ENCODE results near the gene TRIM32.
"Not testable (repeated sequence)": the region's sequence is repeated elsewhere in the genome, so short reads cannot be mapped to it uniquely, and the experiment has no call there.

Gene TRIM32

DNA sequence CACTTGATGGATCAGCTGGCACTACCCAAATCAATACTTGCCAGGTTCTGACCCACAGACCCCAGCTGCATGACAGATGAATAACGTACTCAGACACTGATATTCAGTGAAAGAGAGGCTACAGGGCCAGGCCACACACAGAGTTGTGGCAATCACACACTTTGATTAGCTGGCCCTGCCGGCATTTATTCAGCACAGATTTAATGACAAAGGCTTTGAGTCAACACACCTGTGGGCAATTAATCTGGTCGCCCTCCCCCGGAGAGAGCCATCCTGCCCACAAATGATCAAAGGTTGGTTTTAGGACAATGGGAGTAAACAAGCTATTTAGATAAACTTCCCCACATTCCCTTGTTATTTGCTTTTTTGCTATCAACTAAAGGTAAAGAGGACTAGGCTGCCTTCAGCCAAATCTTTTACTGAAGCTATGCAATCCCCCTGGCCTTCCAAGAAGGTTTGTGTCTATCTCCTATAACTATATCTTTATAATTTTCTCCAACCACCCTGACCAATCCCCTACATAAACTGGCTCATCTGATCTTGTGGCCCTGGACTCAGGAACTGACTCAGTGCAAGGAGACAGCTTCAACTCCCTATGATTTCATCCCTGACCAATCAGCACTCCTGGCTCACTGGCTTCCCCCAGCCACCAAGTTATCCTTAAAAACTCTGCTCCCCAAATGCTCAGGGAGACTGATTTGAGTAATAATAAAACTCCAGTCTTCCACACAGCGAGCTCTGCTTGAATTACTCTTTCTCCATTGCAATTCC is 12.7 kb upstream of the TRIM32 start:
- DNase-seq, result no peak

- no peak for DNase-seq
These were observed 3.6 kb upstream of the TRIM32 start for GRCh38 chr9:116683535-116683934.

DNA sequence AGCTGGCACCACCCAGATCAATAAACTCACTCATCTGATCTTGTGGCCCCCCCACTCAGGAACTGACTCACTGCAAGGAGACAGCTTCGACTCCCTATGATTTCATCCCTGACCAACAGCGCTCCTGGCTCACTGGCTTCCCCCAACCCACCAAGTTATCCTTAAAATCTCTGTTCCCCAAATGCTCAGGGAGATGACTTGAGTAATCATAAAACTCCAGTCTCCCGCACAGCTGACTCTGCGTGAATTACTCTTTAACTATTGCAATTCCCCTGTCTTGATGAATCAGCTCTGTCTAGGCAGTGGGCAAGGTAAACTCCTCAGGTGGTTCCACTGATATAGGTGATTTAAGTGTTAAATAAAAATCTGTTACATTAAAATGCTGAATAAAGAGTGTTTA is 1.9 kb upstream of the TRIM32 start:
- no peak for DNase-seq

- no peak for DNase-seq
These were observed 970 bp upstream of the TRIM32 start for GRCh38 chr9:116686135-116686534.

- DNase-seq, result no peak
These were observed 422 bp upstream of the TRIM32 start for GRCh38 chr9:116686693-116687073.

- no peak for DNase-seq
These were observed 640 bp downstream of the TRIM32 start for GRCh38 chr9:116687754-116688135.

DNA sequence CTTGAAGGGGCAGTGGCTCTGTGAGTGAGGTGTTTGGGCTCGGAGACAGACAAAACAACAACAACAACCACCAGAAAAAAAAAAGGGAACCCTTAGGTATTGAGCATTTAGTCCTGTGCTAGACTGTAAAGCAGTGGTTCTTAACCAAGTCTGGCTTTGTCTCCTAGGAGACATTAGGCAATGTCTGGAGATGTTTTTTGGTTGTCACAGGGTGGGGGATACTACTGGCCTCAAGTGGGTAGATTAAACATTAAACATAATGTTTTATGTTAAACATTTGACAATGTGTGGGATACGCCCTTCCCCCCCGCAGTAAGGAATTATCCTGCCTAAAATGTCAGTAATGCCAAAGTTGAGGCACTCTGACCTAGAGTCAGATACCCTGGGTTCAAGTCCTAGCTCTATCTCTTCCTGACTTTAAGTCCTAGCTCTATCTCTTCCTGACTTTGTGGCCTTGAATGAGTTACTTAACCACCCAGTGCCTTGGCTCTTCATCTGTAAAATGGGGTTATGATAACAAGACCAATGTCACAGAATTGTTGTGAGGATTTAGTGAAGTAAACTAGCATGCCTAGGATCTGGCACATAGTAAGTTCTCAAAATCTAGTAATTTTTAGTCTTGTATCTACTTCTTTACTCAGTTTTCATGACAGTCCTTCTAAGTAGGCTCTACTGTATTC is 1.8 kb downstream of the TRIM32 start:
- DNase-seq, result no peak

GRCh38 chr9:116689486-116690032 is 2.5 kb downstream of the TRIM32 start:
- no peak for DNase-seq

DNA sequence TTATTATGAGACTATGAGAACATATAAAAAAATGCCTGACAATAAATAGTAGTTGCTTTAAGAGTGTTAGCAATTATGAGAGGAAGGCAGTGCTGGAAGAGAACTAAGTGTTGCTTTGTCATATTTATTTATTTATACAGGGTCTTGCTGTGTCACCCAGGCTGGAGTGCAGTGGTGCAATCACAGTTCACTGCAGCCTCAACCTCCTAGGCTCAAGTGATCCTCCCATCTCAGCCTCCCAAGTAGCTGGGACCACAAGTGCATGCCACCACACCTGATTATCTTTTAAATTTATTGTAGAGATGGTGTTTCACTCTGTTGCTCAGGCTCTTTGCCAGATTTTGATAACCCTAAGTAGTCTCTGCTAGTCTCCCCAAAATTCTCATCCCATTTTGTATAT is 3.7 kb downstream of the TRIM32 start:
- DNase-seq, result not testable (repeated sequence)

DNA sequence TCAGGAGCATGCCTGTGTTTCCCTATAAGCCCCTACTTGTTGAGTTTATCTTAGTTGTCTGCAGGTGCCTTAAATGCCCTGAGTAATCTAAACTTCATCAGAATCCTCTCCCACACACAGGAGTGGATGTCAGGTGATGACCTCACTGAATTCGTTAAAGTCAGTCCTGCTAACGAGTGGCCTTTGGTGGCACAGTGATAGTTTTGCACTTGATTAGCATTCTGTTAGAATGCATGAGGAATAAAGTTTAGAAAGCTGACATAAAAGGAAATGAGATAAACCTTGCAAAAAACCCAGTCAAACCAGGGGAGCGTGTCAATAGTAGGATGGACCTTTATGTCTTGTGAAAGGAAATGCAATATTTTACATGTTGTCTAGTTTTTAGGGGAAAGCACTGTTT is 4.5 kb downstream of the TRIM32 start:
- DNase-seq, result no peak

GRCh38 chr9:116692616-116693015 is 5.5 kb downstream of the TRIM32 start:
- DNase-seq, result no peak

DNA sequence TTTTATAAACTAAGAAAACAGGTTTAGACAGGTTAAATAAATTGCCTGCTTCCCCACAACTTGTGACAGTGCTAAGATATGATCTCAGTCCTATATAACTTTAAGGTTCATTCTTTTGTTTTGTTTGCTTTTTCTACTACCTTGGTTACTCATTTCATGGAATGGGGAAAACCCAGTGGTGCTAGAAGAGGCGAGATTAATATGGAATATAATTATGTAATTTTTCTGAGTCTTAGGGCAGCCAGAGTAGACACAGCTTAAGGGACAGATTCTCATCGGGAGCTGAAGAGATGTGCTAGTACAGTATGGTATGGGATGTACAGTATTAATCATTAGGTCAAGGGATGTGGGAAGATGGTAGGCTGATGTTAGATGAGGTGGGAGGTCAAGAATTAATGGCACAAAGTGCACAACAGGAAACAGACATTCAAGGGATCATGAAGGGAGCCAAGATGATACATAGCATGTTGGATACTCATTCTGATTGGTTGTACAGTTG is 6.2 kb downstream of the TRIM32 start:
- DNase-seq, result no peak

GRCh38 chr9:116694785-116695291 is 7.7 kb downstream of the TRIM32 start:
- DNase-seq, result no peak

GRCh38 chr9:116695438-116695837 is 8.3 kb downstream of the TRIM32 start:
- no peak for DNase-seq

DNA sequence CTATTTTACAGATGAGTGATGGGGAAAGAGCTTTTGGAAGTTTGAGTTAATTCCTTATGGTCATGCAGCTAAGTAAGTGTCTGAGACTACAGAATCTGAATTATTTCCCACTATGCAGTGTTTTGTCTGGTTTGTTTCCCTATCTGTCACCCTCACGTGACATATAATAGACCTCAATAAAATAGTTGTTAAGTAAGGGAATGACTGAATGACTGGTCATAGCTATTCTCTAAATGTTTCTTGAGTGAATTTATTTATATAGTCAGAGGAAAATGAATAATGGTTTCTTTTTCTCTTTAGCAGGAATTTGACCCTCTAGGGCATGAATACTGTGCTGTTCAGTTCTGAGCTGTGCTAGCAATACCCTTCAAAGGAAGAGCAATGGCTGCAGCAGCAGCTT is 10.3 kb downstream of the TRIM32 start:
- no peak for DNase-seq

- no peak for DNase-seq
These were observed 10.8 kb downstream of the TRIM32 start for GRCh38 chr9:116697887-116698286.

- no peak for DNase-seq
These were observed 13.2 kb downstream of the TRIM32 start for GRCh38 chr9:116700279-116700678.

DNA sequence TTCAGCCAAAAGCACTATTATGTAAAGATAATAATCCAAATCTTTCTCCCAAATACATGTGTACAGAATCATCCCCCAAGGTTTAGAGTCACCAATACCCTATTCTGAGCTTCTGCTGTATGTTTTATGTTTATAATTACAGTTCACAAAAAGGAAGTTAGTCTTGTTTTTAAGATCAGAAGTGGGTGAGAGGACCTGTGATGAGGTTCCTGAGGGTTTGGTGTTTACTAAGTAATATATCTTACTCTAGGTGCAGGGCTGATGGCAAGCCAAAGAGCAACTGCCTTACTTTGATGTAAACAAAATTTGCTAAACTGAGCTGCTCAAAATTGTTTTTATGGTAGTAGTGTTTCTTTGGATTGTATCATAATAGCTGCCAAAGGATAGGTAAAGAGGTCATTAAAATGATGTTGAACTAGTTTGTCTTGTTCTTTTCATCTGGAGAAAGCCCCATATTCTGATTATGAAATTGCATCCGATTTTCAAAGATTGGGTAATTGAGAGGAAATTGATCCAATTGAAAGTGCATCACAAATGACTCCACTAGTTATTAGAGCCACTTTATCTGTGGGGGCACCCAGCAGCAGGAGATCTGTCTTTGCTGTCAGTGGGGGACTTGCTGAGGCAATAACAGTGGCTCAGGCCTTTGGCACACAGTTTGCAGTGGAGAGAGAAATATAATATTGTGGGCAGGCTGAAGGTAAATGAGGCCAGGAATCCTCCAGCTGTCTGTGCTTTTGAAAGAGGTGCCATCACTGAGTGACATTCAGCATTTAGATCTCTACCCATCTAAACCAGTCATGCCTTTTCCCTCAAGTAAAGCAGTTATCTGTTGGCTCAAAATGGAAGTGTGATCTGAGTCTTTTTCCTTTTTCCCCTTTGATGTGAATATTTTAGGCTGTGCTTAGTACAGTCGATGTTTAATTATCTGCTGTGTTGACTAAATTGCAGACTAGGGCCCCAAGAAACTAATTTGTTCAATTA is 14.1 kb downstream of the TRIM32 start:
- DNase-seq, result no peak

DNA sequence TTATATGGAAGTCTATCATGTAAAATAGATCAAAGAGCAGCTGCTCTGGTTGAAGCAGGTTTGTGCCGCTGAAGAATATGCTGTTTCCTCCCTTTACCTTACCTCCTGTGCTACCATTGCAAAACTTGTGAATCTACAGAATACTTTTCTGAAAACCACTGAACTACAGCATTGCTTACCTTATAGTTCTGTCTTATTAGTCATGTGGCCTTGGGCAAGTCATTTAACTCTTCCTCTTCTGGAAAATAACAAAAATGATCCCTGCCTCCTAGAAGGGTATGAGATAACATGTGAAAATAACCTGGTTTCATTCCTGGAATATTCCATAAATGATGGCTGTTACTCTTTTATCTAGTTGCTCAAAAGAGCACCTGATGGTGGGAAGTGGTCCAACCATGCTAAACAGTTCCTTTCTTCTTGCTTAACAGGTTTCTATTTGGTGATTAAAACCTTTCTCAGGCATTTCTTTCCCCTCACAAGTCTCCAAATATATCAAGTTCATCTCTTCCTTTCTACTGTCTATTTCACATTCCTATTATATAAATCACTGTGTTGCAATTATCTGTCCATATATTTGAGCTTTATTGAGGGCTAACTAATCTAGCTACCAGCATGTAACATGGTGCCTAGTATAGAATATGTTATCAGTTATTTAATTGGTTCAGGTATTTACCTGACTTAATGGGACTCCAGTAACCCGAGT is 15.0 kb downstream of the TRIM32 start:
- no peak for DNase-seq

- DNase-seq, result no peak
These were observed 16.5 kb downstream of the TRIM32 start for GRCh38 chr9:116703634-116704033.

DNA sequence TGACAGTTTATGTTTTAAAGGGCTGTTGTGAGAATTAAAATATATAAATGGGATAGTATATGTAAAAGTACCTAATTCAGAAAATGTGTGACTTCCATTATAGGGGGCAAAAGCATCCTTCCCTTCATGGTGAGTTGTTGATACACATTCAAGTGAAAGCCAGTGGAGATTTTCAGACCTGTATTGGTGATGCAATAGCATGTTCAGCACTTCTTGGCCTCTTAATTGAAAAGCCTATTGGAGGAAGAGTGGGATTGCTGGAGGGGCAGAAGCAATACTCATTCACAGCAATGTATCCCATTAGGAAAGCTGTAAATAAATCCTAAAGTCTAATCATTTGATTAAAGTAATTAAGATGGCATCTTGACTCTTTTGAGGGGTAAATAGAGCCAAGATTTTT is 17.4 kb downstream of the TRIM32 start:
- no peak for DNase-seq

DNA sequence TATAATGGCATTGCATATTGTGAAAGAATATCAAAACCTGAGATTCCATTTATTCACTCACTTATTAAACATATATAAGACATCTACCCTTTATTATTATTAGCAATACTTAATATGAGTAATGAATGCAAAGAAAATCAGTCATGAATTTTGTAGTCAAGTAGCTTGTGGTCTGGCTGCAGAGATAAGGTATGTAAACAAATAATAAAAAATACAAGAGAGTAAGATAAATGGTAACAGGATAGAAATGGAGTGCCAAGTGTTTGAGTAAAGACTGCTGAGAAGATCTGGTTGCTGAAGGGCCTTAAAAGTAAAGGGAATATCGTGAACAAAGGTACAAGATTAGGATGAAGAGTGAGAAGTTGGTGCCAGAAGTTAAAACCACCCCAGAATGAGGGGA is 18.4 kb downstream of the TRIM32 start:
- DNase-seq, result no peak
